K562 (cell line): ENCODE measurements around the gene RGPD5.
"Not testable (repeated sequence)": the region's sequence is repeated elsewhere in the genome, so short reads cannot be mapped to it uniquely, and the experiment has no call there.

Source experiments
- CBX8 ChIP-seq: fragments of 200-600 bp; sonication (generic); IDR thresholded peaks from 2 replicates; pipeline ENCODE4 v1.6.1; 2012; ENCODE audit warnings: borderline replicate concordance, mixed run types, low read depth, mild to moderate bottlenecking, moderate library complexity, mixed read lengths, low read length, control low read depth, inconsistent platforms; ENCODE audit not compliant: poor library complexity, severe bottlenecking; ENCODE audit errors: extremely low read depth
- CHD1 ChIP-seq: fragments of 200-600 bp; sonication (generic); IDR thresholded peaks from one replicate; pipeline ENCODE4 v1.6.1; 2012; ENCODE audit warnings: mild to moderate bottlenecking, moderate library complexity, low read length, inconsistent platforms
- ELF1 ChIP-seq: fragments of 200-800 bp; sonication (Bioruptor generic); IDR thresholded peaks from 2 replicates; pipeline ENCODE4 v1.6.1; 2016; ENCODE audit warnings: missing genetic modification characterization, missing compliant biosample characterization
- EP300 ChIP-seq: IDR thresholded peaks from 2 replicates; pipeline ENCODE4 v1.6.1; 2012; ENCODE audit warnings: low read length, improper control_type of control experiment
- FOSL1 ChIP-seq: fragments of 200-800 bp; sonication (Bioruptor generic); conservative IDR thresholded peaks from 2 replicates; pipeline ENCODE4 v1.6.1; 2016; ENCODE audit warnings: missing genetic modification characterization, missing compliant biosample characterization
- GTF2F1 ChIP-seq: IDR thresholded peaks from 2 replicates; pipeline ENCODE4 v1.6.1; 2011; ENCODE audit warnings: low read depth, low read length, improper control_type of control experiment
- JUND ChIP-seq, 2 experiments: IDR thresholded peaks; 2 replicates in 1 of 2; 3 replicates in 1 of 2; pipeline ENCODE4 v1.6.1; 2011; ENCODE audit warnings: borderline replicate concordance in 2 of 2, low read depth in 2 of 2, low read length in 2 of 2, improper control_type of control experiment in 1 of 2, missing biosample characterization in 1 of 2, missing genetic modification characterization in 1 of 2, missing genetic modification reagents in 1 of 2
- ZBTB17 ChIP-seq: fragments of 450-650 bp; formaldehyde crosslinking; IDR thresholded peaks from 2 replicates; pipeline ENCODE4 v1.4.0; 2020; ENCODE audit warnings: mild to moderate bottlenecking
- ZBTB5 ChIP-seq: fragments of 450-650 bp; IDR thresholded peaks from 2 replicates; pipeline ENCODE4 v1.6.1; 2017; ENCODE audit warnings: antibody characterized with exemption

DNA sequence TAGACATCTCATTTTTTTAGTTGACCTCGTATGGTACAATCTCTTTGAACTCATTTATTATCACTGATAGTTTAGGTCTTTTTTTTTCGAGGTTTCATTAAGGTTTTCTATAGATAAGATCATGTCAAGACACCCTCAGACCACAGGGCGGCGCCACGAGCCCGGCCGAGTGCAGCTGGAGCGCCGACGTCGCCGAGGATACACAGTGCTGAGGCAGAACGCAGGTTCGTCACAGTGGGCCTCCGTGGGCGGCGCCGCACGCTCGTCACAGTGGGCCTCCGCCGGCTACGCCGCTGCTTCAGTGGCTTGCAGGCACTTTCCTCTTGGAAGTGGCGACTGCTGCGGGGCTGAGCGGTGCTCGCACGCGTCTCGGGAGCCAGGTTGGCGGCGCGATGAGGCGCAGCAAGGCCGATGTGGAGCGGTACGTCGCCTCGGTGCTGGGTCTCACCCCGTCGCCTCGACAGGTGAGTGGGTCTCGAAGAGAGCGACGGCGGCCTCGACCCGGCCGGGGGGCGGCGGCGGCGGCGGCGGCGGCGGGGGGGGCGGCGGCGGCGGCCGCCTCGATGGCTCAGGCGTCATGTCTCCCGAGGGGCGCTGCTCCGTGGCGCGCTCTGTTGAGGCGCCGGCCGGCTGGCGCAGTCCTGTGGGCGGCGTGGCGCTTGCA lies at the start of gene RGPD5:
- TF ChIP-seq CBX8; ELF1 (tag); ZBTB5; GTF2F1; ZBTB17 (CRISPR knock-in tag); CHD1; FOSL1 (tag); EP300; JUND (IDR thresholded peaks at IDR 0.05; ENCODE audit: borderline replicate concordance, low read depth, low read length); JUND (tag; IDR thresholded peaks at IDR 0.05; ENCODE audit: borderline replicate concordance, low read depth, low read length): not testable (repeated sequence)
